Right ventricle myocardium superior (tissue), 1 donor: ENCODE results near the gene CCHCR1. TPM values are rescaled to one million over a fixed set of nuclear protein-coding genes. Genes with fewer than 3 reads are reported as not detected.
A peak's percentile ranks its signal among the peaks of the same experiment; 100 is the strongest.
"Not testable (repeated sequence)": the region's sequence is repeated elsewhere in the genome, so short reads cannot be mapped to it uniquely, and the experiment has no call there.

Source experiments
- ATAC-seq: fragments of 200-7000 bp; cut with Tn5 transposase; one replicate; pipeline ENCODE4 v1.9.1; 2020; ENCODE audit warnings: mild to moderate bottlenecking; ENCODE audit not compliant: poor library complexity
- DNase-seq: peaks from one replicate; pipeline ENCODE4 v3.0.0-alpha.2; 2020
- intact Hi-C: fragments of 100-400 bp; cut with DNase I; formaldehyde crosslinking; loops from one replicate; pipeline ENCODE4 v1.11.2; 2022
- long read RNA-seq: library from polyadenylated mRNA; unstranded; transcript quantifications from one replicate; pipeline ENCODE4 v2.0.0, GENCODE V29; 2021
- total RNA-seq: library from RNA; stranded (reverse); fragmentation: NEBNext Ultra II Directional; extraction: Animal tissue kit (Norgen Biotek cat#: 25700); gene quantifications from one replicate; pipeline ENCODE4 v1.2.1, GENCODE V29; 2021
- donor health status: DM: no; HTN: yes; CAD: no; lungs with severe emphysema.

Gene CCHCR1
- total RNA-seq, result 10.9 TPM
- long read RNA-seq, transcript CCHCR1-201 (18 exons, 2,625 nt), result major isoform, 12 of 27 reads
- long read RNA-seq, partial matches to known transcripts, result 4 of 27 reads
- long read RNA-seq, other reads (novel, unspliced or antisense), result 11 of 27 reads

- intact Hi-C loops, result no loop called here
- ATAC-seq (peak; percentile 19), DNase-seq (no peak)
Measured at GRCh38 chr6:31157513-31158139, at the start of gene CCHCR1. TSS of gene CCHCR1 (minus strand) at chr6:31157802. CDS start at chr6:31157600, 202 bp downstream.

- intact Hi-C loops, result no loop called here
- DNase-seq (no peak), ATAC-seq (no peak)
Measured at GRCh38 chr6:31205638-31206037, 48.0 kb upstream of the CCHCR1 start.

- ATAC-seq, result no peak
- no peak for DNase-seq
- intact Hi-C loops, result no loop called here
Measured at GRCh38 chr6:31204751-31205145, 47.1 kb upstream of the CCHCR1 start.

- peak; percentile 22 for ATAC-seq
- intact Hi-C loops, result no loop called here
Measured at GRCh38 chr6:31203345-31203979, 45.9 kb upstream of the CCHCR1 start.

GRCh38 chr6:31202259-31203166 lies 44.9 kb upstream of the CCHCR1 start:
- ATAC-seq (no peak), DNase-seq (no peak)
- intact Hi-C loops, result no loop called here

More at GRCh38 chr6:31203345-31203979, 45.9 kb upstream of the CCHCR1 start:
- DNase-seq, result no peak

GRCh38 chr6:31199105-31199452 lies 41.5 kb upstream of the CCHCR1 start:
- intact Hi-C loops, ATAC-seq, DNase-seq: not testable (repeated sequence)

GRCh38 chr6:31197559-31198305 lies 40.1 kb upstream of the CCHCR1 start:
- intact Hi-C loops, result loop anchor here (2.0 kb wide), 1 partner anchor 169 kb away; no protein-coding TSS in a partner anchor
- ATAC-seq (peak; percentile 92), DNase-seq (peak; percentile 96)

- ATAC-seq, DNase-seq: not testable (repeated sequence)
- intact Hi-C loops, result loop anchor here (2.0 kb wide), 1 partner anchor 170 kb away; no protein-coding TSS in a partner anchor
Measured at GRCh38 chr6:31196251-31197022, 38.8 kb upstream of the CCHCR1 start.

- intact Hi-C loops, DNase-seq: not testable (repeated sequence)
Measured at GRCh38 chr6:31195308-31195979, 37.8 kb upstream of the CCHCR1 start.

GRCh38 chr6:31194061-31194834 lies 36.6 kb upstream of the CCHCR1 start:
- ATAC-seq, result no peak
- no peak for DNase-seq
- intact Hi-C loops, result loop anchor here (5.0 kb wide), 1 partner anchor 57 kb away; the partner anchor contains the start of gene PSORS1C2

More at GRCh38 chr6:31195308-31195979, 37.8 kb upstream of the CCHCR1 start:
- not testable (repeated sequence) for ATAC-seq

- DNase-seq (no peak), ATAC-seq (no peak)
- intact Hi-C loops, result loop anchor here (5.0 kb wide), 1 partner anchor 56 kb away; the partner anchor contains the start of gene PSORS1C2
Measured at GRCh38 chr6:31193206-31193605, 35.6 kb upstream of the CCHCR1 start.

- DNase-seq (peak; percentile 76), ATAC-seq (peak; percentile 35)
- intact Hi-C loops, result loop anchor here (5.0 kb wide), 1 partner anchor 55 kb away; the partner anchor contains the start of gene PSORS1C2
Measured at GRCh38 chr6:31192431-31193105, 35.0 kb upstream of the CCHCR1 start.

- ATAC-seq (no peak), DNase-seq (no peak)
- intact Hi-C loops, result loop anchor here (5.0 kb wide), 1 partner anchor 53 kb away; the partner anchor contains the start of gene PSORS1C2
Measured at GRCh38 chr6:31190488-31190887, 32.9 kb upstream of the CCHCR1 start.

- DNase-seq, intact Hi-C loops, ATAC-seq: not testable (repeated sequence)
Measured at GRCh38 chr6:31189223-31189622, 31.6 kb upstream of the CCHCR1 start.

- DNase-seq (no peak), ATAC-seq (no peak)
- intact Hi-C loops, result no loop called here
Measured at GRCh38 chr6:31187780-31188194, 30.2 kb upstream of the CCHCR1 start.
